Chondrocyte (in vitro differentiated cells): ENCODE results near the gene MIPEP. TPM values are rescaled to one million over a fixed set of nuclear protein-coding genes. Genes with fewer than 3 reads are reported as not detected.
A peak's percentile ranks its signal among the peaks of the same experiment; 100 is the strongest.

Source experiments
- DNase-seq: peaks from one replicate; pipeline ENCODE4 v3.0.0; 2021; ENCODE audit warnings: mixed read lengths, low spot score
- H3K27ac Mint-ChIP-seq: one replicate; pipeline ENCODE4 v1.8.0; 2021; ENCODE audit warnings: mild to moderate bottlenecking, moderate library complexity, mixed read lengths; ENCODE audit not compliant: unreplicated experiment
- H3K27me3 Mint-ChIP-seq: 2 replicates; pipeline ENCODE4 v1.8.0; 2021; ENCODE audit warnings: low read depth, mixed read lengths
- H3K36me3 Mint-ChIP-seq: 2 replicates; pipeline ENCODE4 v1.8.0; 2021; ENCODE audit warnings: low read depth, mixed read lengths
- H3K4me1 Mint-ChIP-seq: 2 replicates; pipeline ENCODE4 v1.8.0; 2021; ENCODE audit warnings: low read depth, mild to moderate bottlenecking, mixed read lengths
- H3K4me3 Mint-ChIP-seq: one replicate; pipeline ENCODE4 v1.8.0; 2021; ENCODE audit warnings: mild to moderate bottlenecking, moderate library complexity, mixed read lengths; ENCODE audit not compliant: unreplicated experiment
- H3K9me3 Mint-ChIP-seq: 2 replicates; pipeline ENCODE4 v1.8.0; 2021; ENCODE audit warnings: low read depth, mixed read lengths
- CTCF ChIP-seq: fragments of 200-600 bp; sonication (generic); IDR thresholded peaks from 2 replicates; pipeline ENCODE4 v1.5.0; 2021; ENCODE audit warnings: antibody characterized with exemption, mild to moderate bottlenecking, moderate library complexity
- total RNA-seq: library from RNA; stranded (reverse); gene quantifications from 3 replicates; pipeline ENCODE4 v1.2.1, GENCODE V29; 2021

The MIPEP gene
- total RNA-seq, 1 donor from 2014 or later = 14.4 TPM

- H3K4me1 Mint-ChIP-seq = peaks cover 33% of the 10 kb centered on the region
- DNase-seq = no peak
- no peaks in the 10 kb centered on the region for H3K27me3 Mint-ChIP-seq
- no peaks in the 10 kb centered on the region for H3K36me3 Mint-ChIP-seq
- no peak overlapping the region for H3K4me3 Mint-ChIP-seq
- no peak for TF ChIP-seq CTCF
- no peak overlapping the region for H3K27ac Mint-ChIP-seq
- no peaks in the 10 kb centered on the region for H3K9me3 Mint-ChIP-seq
Observed at GRCh38 chr13:23811366-23812062, 77.7 kb downstream of the MIPEP start.

- Mint-ChIP-seq H3K4me1 (peaks cover 28% of the 10 kb centered on the region), H3K4me3 (no peak overlapping the region), H3K36me3 (no peaks in the 10 kb centered on the region), H3K9me3 (no peaks in the 10 kb centered on the region), H3K27ac (no peak overlapping the region), H3K27me3 (no peaks in the 10 kb centered on the region)
- peak; percentile 10 for TF ChIP-seq CTCF
- no peak for DNase-seq
Observed at GRCh38 chr13:23810685-23811240, 78.4 kb downstream of the MIPEP start.

GRCh38 chr13:23808803-23809202 is 80.4 kb downstream of the MIPEP start:
- no peak for DNase-seq
- Mint-ChIP-seq H3K36me3 (no peaks in the 10 kb centered on the region), H3K4me1 (peaks cover 28% of the 10 kb centered on the region), H3K9me3 (no peaks in the 10 kb centered on the region), H3K27ac (no peak overlapping the region), H3K4me3 (no peak overlapping the region), H3K27me3 (no peaks in the 10 kb centered on the region)
- no peak for TF ChIP-seq CTCF

- DNase-seq = no peak
- Mint-ChIP-seq H3K27me3 (no peaks in the 10 kb centered on the region), H3K36me3 (no peaks in the 10 kb centered on the region)
Observed at GRCh38 chr13:23806874-23807526, 82.2 kb downstream of the MIPEP start.

More at GRCh38 chr13:23806874-23807526, 82.2 kb downstream of the MIPEP start:
- Mint-ChIP-seq H3K27ac (no peak overlapping the region), H3K9me3 (peaks cover 3% of the 10 kb centered on the region), H3K4me1 (peaks cover 28% of the 10 kb centered on the region), H3K4me3 (no peak overlapping the region)
- no peak for TF ChIP-seq CTCF
